Thyroid gland (tissue), 4 donors: ENCODE measurements around the gene ELOVL1.

Source experiments
- CTCF ChIP-seq, 6 experiments: fragments of 200-600 bp in 3 of 6; fragments of 450-650 bp in 3 of 6; sonication (generic) in 3 of 6; IDR thresholded peaks; one replicate each; pipeline ENCODE4 v1.5.1; 2016 to 2019; ENCODE audit warnings: antibody characterized with exemption in 6 of 6, mild to moderate bottlenecking in 2 of 6, inconsistent platforms in 1 of 6, moderate library complexity in 1 of 6
- POLR2A ChIP-seq, 2 donors: fragments of 450-650 bp; IDR thresholded peaks; one replicate each; pipeline ENCODE4 v1.6.1; 2017; ENCODE audit warnings: antibody characterized with exemption in 2 of 2, mild to moderate bottlenecking in 2 of 2, moderate library complexity in 1 of 2

GRCh38 chr1:43392702-43393101, 24.9 kb upstream of the ELOVL1 start:
- TF ChIP-seq POLR2A (IDR thresholded peaks at IDR 0.05) (no peak), CTCF (IDR thresholded peaks at IDR 0.05) (no peak)
